GM06990 (cell line): ENCODE measurements around the gene RPL3.

ENCODE experiments used
- DNase-seq: peaks from one replicate; pipeline ENCODE4 v3.0.0-alpha.2; 2011; ENCODE audit not compliant: insufficient read length; ENCODE audit errors: extremely low read depth
- H3K27me3 ChIP-seq: replicated peaks from 2 replicates; pipeline ENCODE4 v1.6.0; 2011; ENCODE audit warnings: low read length; ENCODE audit not compliant: control insufficient read depth, insufficient read depth
- H3K36me3 ChIP-seq: 2 replicates; pipeline ENCODE4 v1.5.1; 2011; ENCODE audit warnings: low read length; ENCODE audit not compliant: control insufficient read depth, insufficient read depth
- H3K4me3 ChIP-seq: replicated peaks from 2 replicates; pipeline ENCODE4 v1.5.1; 2011; ENCODE audit warnings: low read depth, mild to moderate bottlenecking, control low read depth, low read length
- CTCF ChIP-seq: IDR thresholded peaks from 2 replicates; pipeline ENCODE4 v1.5.1; 2011; ENCODE audit warnings: low read length, control low read depth, mild to moderate bottlenecking, inconsistent platforms; ENCODE audit not compliant: insufficient read depth, poor library complexity, severe bottlenecking

The RPL3 gene

DNA sequence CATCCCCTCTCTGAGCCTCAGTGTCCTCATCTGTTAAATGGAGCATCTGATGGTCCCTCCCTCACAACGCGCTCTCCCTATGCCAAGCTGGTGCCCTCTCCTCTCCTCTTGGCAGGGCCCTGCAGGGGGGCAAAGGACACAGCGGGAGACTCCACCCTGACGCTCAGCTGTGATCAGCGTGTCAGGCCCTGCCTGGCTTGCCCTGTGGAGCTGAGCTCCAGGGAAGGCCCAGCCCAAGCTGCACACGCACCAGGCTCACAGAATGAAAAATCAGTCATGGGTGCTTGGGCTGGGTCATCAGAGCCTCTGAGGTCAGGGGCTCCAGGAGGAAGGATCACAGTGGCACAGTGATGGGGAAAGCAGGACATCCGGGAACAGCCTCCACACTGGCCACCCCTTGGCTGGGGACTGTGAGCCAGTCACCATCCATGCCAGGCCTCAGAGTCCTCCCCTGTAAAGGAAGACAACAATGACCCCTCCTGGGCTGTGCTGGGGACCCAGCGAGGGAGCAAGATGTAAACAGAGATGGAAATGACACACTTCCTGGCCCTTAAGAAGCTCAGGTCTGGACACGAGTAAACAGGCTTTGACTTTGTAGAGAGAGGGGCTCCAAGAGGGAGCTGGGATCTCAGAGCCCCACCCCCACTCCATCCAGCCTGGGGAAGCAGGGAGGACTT, 36.6 kb downstream of the RPL3 start:
- no peaks in the 10 kb centered on the region for H3K27me3 ChIP-seq
- H3K36me3 ChIP-seq = no peaks in the 10 kb centered on the region
- no peak for DNase-seq
- TF ChIP-seq CTCF = no peak
- H3K4me3 ChIP-seq = no peak overlapping the region

DNA sequence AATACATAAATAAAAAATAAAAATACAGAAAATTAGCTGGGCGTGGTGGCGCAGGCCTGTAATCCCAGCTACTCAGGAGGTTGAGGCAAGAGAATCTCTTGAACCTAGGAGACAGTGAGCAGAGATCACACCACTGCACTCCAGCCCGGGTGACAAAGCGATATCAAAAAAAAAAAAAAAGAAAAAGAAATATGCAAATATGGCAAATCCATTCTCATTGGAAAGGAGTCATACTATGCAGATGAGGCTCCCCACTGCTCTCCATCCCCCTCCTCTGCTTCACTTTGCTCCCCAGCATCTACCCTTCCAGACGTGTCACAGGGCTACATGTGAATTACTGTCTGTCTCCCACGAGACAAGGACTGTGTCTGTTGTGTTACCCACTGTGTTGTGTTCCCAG, 38.3 kb downstream of the RPL3 start:
- DNase-seq = no peak
- H3K36me3 ChIP-seq = no peaks in the 10 kb centered on the region
- H3K27me3 ChIP-seq = no peaks in the 10 kb centered on the region
- H3K4me3 ChIP-seq = no peak overlapping the region
- no peak for TF ChIP-seq CTCF

DNA sequence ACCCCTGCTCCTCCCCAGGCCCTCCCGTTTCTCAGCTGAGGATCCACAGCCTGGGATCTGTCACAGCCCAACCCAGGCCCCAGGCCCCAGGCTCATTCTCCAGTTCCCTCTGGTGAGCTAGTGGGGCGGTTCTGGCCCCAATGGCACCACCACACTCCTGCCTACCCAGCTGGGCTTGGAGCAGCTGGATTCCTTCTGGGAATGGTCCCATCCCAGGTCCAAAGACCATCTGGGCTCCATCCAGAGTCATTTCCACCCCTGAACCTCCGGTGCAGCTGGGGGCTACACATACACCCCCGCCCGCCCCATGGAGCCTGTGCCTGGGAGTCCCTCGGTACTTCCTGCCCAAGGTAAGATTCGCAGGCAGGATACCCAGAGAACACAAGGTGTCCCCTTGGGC, 39.2 kb downstream of the RPL3 start:
- no peak for TF ChIP-seq CTCF
- H3K4me3 ChIP-seq = no peak overlapping the region
- no peaks in the 10 kb centered on the region for H3K36me3 ChIP-seq
- H3K27me3 ChIP-seq = no peaks in the 10 kb centered on the region
- DNase-seq = no peak

DNA sequence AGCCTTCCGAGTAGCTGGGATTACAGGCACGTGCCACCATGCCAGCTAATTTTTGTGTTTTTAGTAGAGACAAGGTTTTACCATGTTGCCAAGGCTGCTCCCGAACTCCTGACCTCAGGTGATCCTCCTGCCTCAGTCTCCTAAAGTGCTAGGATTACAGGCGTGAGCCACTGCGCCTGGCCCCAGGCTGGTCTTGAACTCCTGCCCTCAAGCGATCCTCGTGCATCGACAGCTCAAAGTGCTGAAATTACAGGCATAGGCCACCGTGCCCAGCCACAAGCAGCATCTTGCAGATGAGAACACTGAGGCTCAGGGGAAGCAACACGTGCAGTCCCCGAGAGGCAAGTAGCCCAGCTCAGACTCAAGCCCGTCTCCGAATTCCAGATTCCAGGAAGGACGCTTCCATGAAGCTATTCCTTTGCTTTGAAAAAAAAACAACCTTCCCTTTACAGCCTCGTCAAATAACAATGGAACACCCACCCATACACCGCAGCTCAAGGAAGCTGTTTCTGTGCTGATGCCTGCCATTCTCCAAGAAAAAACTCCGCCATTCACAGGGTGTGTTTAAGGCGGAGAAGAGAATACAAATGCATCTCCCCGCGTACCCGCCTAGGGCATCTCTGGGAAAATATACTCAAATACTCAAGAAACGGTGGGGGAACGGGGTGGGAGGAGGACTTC, 40.1 kb downstream of the RPL3 start:
- TF ChIP-seq CTCF = no peak
- Histone ChIP-seq H3K36me3 (no peaks in the 10 kb centered on the region), H3K4me3 (no peak overlapping the region), H3K27me3 (no peaks in the 10 kb centered on the region)
- DNase-seq = no peak

GRCh38 chr22:39278040-39278439, 41.4 kb downstream of the RPL3 start:
- Histone ChIP-seq H3K4me3 (no peak overlapping the region), H3K36me3 (no peaks in the 10 kb centered on the region), H3K27me3 (no peaks in the 10 kb centered on the region)
- DNase-seq = no peak
- no peak for TF ChIP-seq CTCF

DNA sequence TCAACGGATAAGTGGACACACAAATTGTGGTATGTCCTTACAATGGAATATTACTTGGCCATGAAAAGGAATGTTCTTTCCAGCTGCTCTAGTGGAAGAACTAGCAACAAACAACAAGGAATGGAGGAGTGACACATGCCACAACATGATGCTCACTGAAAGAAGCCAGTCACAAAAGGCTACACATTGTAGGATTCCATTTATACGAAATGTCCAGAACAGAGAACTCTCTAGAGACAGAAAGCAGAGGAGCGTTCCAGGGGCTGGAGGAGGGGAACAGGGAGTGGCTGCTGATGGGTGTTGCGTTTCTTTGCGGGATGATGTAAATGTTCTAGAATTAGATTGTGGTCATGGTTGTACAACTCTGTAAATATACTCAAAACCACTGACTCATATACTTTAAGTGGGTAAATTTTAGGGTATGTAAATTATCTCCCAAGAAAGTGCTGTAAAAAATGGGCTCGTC, 42.2 kb downstream of the RPL3 start:
- Histone ChIP-seq H3K27me3 (no peaks in the 10 kb centered on the region), H3K4me3 (no peak overlapping the region), H3K36me3 (no peaks in the 10 kb centered on the region)
- DNase-seq = no peak
- TF ChIP-seq CTCF = no peak
